H9 (cell line): Measurements from ENCODE around the gene TBC1D1. TPM values are rescaled to one million over a fixed set of nuclear protein-coding genes. Genes with fewer than 3 reads are reported as not detected.

Experiments used
- DNase-seq: peaks from one replicate; pipeline ENCODE4 v3.0.0-alpha.2; 2017
- H2AFZ ChIP-seq: one replicate; pipeline ENCODE4 v1.6.1; 2013; ENCODE audit warnings: mild to moderate bottlenecking, low read length, control low read depth, moderate library complexity
- H2AK5ac ChIP-seq: 2 replicates; pipeline ENCODE4 v1.6.1; 2013; ENCODE audit warnings: low read length, control low read depth, mixed read lengths; ENCODE audit not compliant: insufficient read length
- H2BK120ac ChIP-seq: one replicate; pipeline ENCODE4 v1.6.1; 2013; ENCODE audit warnings: low read depth, mild to moderate bottlenecking, low read length, control low read depth, inconsistent platforms; ENCODE audit not compliant: poor library complexity, severe bottlenecking
- H2BK12ac ChIP-seq: 2 replicates; pipeline ENCODE4 v1.6.1; 2013; ENCODE audit warnings: low read length, control low read depth, mixed read lengths, low read depth; ENCODE audit not compliant: insufficient read length
- H2BK15ac ChIP-seq: 2 replicates; pipeline ENCODE4 v1.6.1; 2013; ENCODE audit warnings: low read depth, low read length, control low read depth
- H2BK20ac ChIP-seq: one replicate; pipeline ENCODE4 v1.6.1; 2013; ENCODE audit warnings: low read depth, mild to moderate bottlenecking, low read length, control low read depth, inconsistent platforms; ENCODE audit not compliant: poor library complexity, severe bottlenecking
- H2BK5ac ChIP-seq: 2 replicates; pipeline ENCODE4 v1.6.1; 2013; ENCODE audit warnings: low read length, control low read depth, mixed read lengths; ENCODE audit not compliant: insufficient read length
- H3K14ac ChIP-seq: 2 replicates; pipeline ENCODE4 v1.6.1; 2013; ENCODE audit warnings: low read length, control low read depth; ENCODE audit not compliant: insufficient read depth
- H3K18ac ChIP-seq: 2 replicates; pipeline ENCODE4 v1.6.1; 2013; ENCODE audit warnings: low read depth, mild to moderate bottlenecking, mixed read lengths, low read length, control low read depth; ENCODE audit not compliant: insufficient read length
- H3K23ac ChIP-seq: 2 replicates; pipeline ENCODE4 v1.6.1; 2013; ENCODE audit warnings: low read length, control low read depth, mixed read lengths, low read depth; ENCODE audit not compliant: insufficient read length
- H3K23me2 ChIP-seq: 2 replicates; pipeline ENCODE4 v1.6.1; 2013; ENCODE audit warnings: low read depth, mild to moderate bottlenecking, mixed read lengths, low read length, control low read depth; ENCODE audit not compliant: insufficient read length, poor library complexity, severe bottlenecking
- H3K27ac ChIP-seq: 2 replicates; pipeline ENCODE4 v1.5.1; 2013; ENCODE audit warnings: low read length, control low read depth, mixed read lengths, low read depth; ENCODE audit not compliant: insufficient read length
- H3K27me3 ChIP-seq: 2 replicates; pipeline ENCODE4 v1.6.1; 2013; ENCODE audit warnings: low read length, control low read depth, inconsistent platforms; ENCODE audit not compliant: insufficient read depth
- H3K4ac ChIP-seq: 2 replicates; pipeline ENCODE4 v1.6.1; 2013; ENCODE audit warnings: low read depth, mild to moderate bottlenecking, control low read depth, inconsistent platforms, low read length, moderate library complexity
- H3K4me1 ChIP-seq: 2 replicates; pipeline ENCODE4 v1.6.1; 2013; ENCODE audit warnings: low read length, control low read depth, inconsistent platforms; ENCODE audit not compliant: insufficient read depth
- H3K4me2 ChIP-seq: 2 replicates; pipeline ENCODE4 v1.6.1; 2013; ENCODE audit warnings: low read length, control low read depth, mixed read lengths; ENCODE audit not compliant: insufficient read length, insufficient read depth
- H3K56ac ChIP-seq: 2 replicates; pipeline ENCODE4 v1.6.1; 2013; ENCODE audit warnings: low read depth, mild to moderate bottlenecking, mixed read lengths, low read length, control low read depth; ENCODE audit not compliant: insufficient read length
- H3K79me1 ChIP-seq: 2 replicates; pipeline ENCODE4 v1.6.1; 2013; ENCODE audit warnings: low read depth, mild to moderate bottlenecking, moderate library complexity, low read length, control low read depth, inconsistent platforms; ENCODE audit not compliant: insufficient read depth, poor library complexity, severe bottlenecking
- H3K79me2 ChIP-seq: 2 replicates; pipeline ENCODE4 v1.6.1; 2013; ENCODE audit warnings: low read length, control low read depth, inconsistent platforms; ENCODE audit not compliant: insufficient read depth
- H3K9ac ChIP-seq: 2 replicates; pipeline ENCODE4 v1.6.1; 2013; ENCODE audit warnings: low read length, control low read depth, mixed read lengths; ENCODE audit not compliant: insufficient read length; ENCODE audit errors: extremely low read depth
- H3K9me3 ChIP-seq: one replicate; pipeline ENCODE4 v1.6.1; 2013; ENCODE audit warnings: low read depth, low read length, inconsistent platforms; ENCODE audit not compliant: control insufficient read depth
- H3T11ph ChIP-seq: one replicate; pipeline ENCODE4 v1.6.1; 2013; ENCODE audit warnings: mild to moderate bottlenecking, low read length, control low read depth, inconsistent platforms
- H4K20me1 ChIP-seq: one replicate; pipeline ENCODE4 v1.6.1; 2013; ENCODE audit not compliant: control insufficient read depth, insufficient read length, insufficient read depth
- H4K5ac ChIP-seq: 2 replicates; pipeline ENCODE4 v1.6.1; 2013; ENCODE audit warnings: low read depth, mild to moderate bottlenecking, mixed read lengths, low read length, control low read depth; ENCODE audit not compliant: insufficient read length
- H4K8ac ChIP-seq: replicated peaks from 2 replicates; pipeline ENCODE4 v1.6.1; 2013; ENCODE audit warnings: low read length, control low read depth, mixed read lengths, low read depth; ENCODE audit not compliant: insufficient read length
- H4K91ac ChIP-seq: 2 replicates; pipeline ENCODE4 v1.6.1; 2013; ENCODE audit warnings: low read depth, mild to moderate bottlenecking, moderate library complexity, mixed read lengths, low read length, control low read depth; ENCODE audit not compliant: insufficient read length
- H3K27ac Mint-ChIP-seq, 3 experiments: 2 replicates in 2 of 3; 3 replicates in 1 of 3; pipeline ENCODE4 v1.8.0; 2020 to 2021; ENCODE audit warnings: mixed read lengths in 3 of 3, mild to moderate bottlenecking in 1 of 3, moderate library complexity in 1 of 3
- H3K27me3 Mint-ChIP-seq: 2 replicates; pipeline ENCODE4 v1.8.0; 2021; ENCODE audit warnings: low read depth, mild to moderate bottlenecking, moderate library complexity, mixed read lengths
- H3K36me3 Mint-ChIP-seq, 3 experiments: 2 replicates in 2 of 3; 3 replicates in 1 of 3; pipeline ENCODE4 v1.8.0; 2020 to 2021; ENCODE audit warnings: low read depth in 3 of 3, mixed read lengths in 3 of 3; ENCODE audit not compliant: insufficient read depth in 1 of 3
- H3K4me1 Mint-ChIP-seq, 2 experiments: 2 replicates each; pipeline ENCODE4 v1.8.0; 2020; ENCODE audit warnings: mixed read lengths in 2 of 2
- H3K4me3 Mint-ChIP-seq, 2 experiments: 2 replicates in 1 of 2; 3 replicates in 1 of 2; pipeline ENCODE4 v1.8.0; 2020 to 2021; ENCODE audit warnings: mild to moderate bottlenecking in 2 of 2, mixed read lengths in 2 of 2, moderate library complexity in 1 of 2
- H3K9me3 Mint-ChIP-seq, 2 experiments: 2 replicates in 1 of 2; 3 replicates in 1 of 2; pipeline ENCODE4 v1.8.0; 2020; ENCODE audit warnings: mild to moderate bottlenecking in 2 of 2, mixed read lengths in 2 of 2, moderate library complexity in 1 of 2
- WGBS: extraction: QIAGEN DNeasy Blood & Tissue Kit; methylation state at CpG from one replicate; pipeline ENCODE4 v1.1.7; 2013; ENCODE audit warnings: missing lambda C conversion rate, low lambda C conversion rate, mixed read lengths; ENCODE audit not compliant: insufficient read length; ENCODE audit errors: extremely low coverage; 5-methylcytosine and 5-hydroxymethylcytosine counted together
- total RNA-seq: library from RNA; stranded (reverse); gene quantifications from 2 replicates; pipeline ENCODE4 v1.2.1, GENCODE V29; 2021
- TF ChIP-seq, protein P1 (sequence below): fragments of 200-600 bp; sonication (generic); conservative IDR thresholded peaks from 3 replicates; pipeline ENCODE4 v1.8.0; 2021; ENCODE audit warnings: antibody characterized with exemption, mild to moderate bottlenecking

Gene TBC1D1
- total RNA-seq, 1 experiment from 2014 or later: 109 TPM

DNA sequence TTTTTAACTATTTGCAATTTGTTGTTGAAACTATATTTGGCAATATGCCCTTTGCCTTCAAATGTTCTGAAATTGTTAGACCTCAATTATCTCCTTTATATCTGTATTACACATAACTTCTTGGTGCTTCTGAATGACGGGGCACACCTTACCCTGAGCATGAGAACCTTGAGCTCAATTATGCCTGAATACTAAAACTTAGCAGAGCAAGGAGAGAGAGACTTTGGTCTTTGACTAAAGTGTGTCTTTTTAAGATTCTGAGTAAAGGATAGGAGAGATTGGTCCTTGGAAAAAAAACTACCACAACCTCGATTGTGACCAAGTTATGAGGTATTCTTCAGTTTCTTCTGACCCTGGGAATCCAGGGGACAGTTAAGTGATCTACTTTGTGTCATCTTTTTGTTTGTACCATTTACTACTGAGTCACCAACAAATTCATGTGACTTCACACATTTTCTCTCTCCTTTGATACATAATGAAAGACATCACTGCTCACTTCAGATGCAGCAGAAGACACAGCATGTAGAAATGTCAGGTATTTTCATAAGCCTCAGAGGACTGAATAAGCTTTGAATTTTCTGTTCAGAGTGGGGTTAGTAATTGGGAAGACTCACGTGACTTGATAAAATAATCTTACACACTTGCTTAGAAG lies 120.8 kb downstream of the TBC1D1 start:
- Histone ChIP-seq H3K9ac (no peak overlapping the region), H4K20me1 (no peaks in the 10 kb centered on the region), H3K14ac (no peak overlapping the region), H3T11ph (no peak overlapping the region), H3K9me3 (no peaks in the 10 kb centered on the region), H2BK5ac (no peak overlapping the region), H3K79me1 (no peaks in the 10 kb centered on the region), H3K56ac (no peak overlapping the region), H2BK20ac (no peak overlapping the region), H4K5ac (no peak overlapping the region), H3K18ac (no peak overlapping the region), H3K4me1 (no peaks in the 10 kb centered on the region), H3K27ac (no peak overlapping the region), H2AK5ac (no peak overlapping the region), H3K27me3 (no peaks in the 10 kb centered on the region), H3K23me2 (no peaks in the 10 kb centered on the region), H4K91ac (no peak overlapping the region), H2AFZ (no peak overlapping the region), H4K8ac (no peak overlapping the region), H3K4ac (no peak overlapping the region), H3K79me2 (no peaks in the 10 kb centered on the region), H3K23ac (no peak overlapping the region), H2BK120ac (no peak overlapping the region), H3K4me2 (no peak overlapping the region), H2BK12ac (no peak overlapping the region), H2BK15ac (no peak overlapping the region)
- Mint-ChIP-seq H3K27me3 (no peaks in the 10 kb centered on the region), H3K36me3 (peaks cover 1 to 21% (median 8%) of the 10 kb centered on the region in 3 experiments; a peak in 5 of 7 replicates), H3K4me1 (peaks cover 11 to 18% of the 10 kb centered on the region in 2 experiments), H3K27ac (no peak overlapping the region), H3K9me3 (no peaks in the 10 kb centered on the region), H3K4me3 (no peak overlapping the region)
- TF ChIP-seq, protein P1, sequence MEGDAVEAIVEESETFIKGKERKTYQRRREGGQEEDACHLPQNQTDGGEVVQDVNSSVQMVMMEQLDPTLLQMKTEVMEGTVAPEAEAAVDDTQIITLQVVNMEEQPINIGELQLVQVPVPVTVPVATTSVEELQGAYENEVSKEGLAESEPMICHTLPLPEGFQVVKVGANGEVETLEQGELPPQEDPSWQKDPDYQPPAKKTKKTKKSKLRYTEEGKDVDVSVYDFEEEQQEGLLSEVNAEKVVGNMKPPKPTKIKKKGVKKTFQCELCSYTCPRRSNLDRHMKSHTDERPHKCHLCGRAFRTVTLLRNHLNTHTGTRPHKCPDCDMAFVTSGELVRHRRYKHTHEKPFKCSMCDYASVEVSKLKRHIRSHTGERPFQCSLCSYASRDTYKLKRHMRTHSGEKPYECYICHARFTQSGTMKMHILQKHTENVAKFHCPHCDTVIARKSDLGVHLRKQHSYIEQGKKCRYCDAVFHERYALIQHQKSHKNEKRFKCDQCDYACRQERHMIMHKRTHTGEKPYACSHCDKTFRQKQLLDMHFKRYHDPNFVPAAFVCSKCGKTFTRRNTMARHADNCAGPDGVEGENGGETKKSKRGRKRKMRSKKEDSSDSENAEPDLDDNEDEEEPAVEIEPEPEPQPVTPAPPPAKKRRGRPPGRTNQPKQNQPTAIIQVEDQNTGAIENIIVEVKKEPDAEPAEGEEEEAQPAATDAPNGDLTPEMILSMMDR: no peak
- WGBS: no CpG with 5 or more reads among the region's 3 CpGs
- no peak for DNase-seq
